Measurements from ENCODE around the gene PKP4.

Gene PKP4

GRCh38 chr2:158602027-158602426 is 145.3 kb downstream of the PKP4 start:
- Histone ChIP-seq H3K4me2 (ENCODE audit: low read depth, low read length, poor library complexity, severe bottlenecking) (no peak overlapping the region), H3K9me3 (ENCODE audit: insufficient read depth, low read length) (no peaks in the 10 kb centered on the region), H3K27ac (ENCODE audit: low read depth, low read length) (no peak overlapping the region), H3K9me2 (replicated peaks; ENCODE audit: insufficient read depth, low read length) (no peaks in the 10 kb centered on the region), H3K27me3 (ENCODE audit: low read length) (no peaks in the 10 kb centered on the region), H4K20me1 (ENCODE audit: low read depth, low read length) (0 out of 2 replicates have a peak, but pooled peaks cover 3% of the 10 kb centered on the region), H3K4me3 (ENCODE audit: insufficient read depth, low read length, poor library complexity, severe bottlenecking) (no peak overlapping the region), H3K79me2 (ENCODE audit: insufficient read depth, low read length) (no peaks in the 10 kb centered on the region), H3K9ac (ENCODE audit: low read length) (no peak overlapping the region), H3F3A (ENCODE audit: insufficient read depth) (no peaks in the 10 kb centered on the region), H3K36me3 (ENCODE audit: low read length) (no peaks in the 10 kb centered on the region), H2AFZ (ENCODE audit: low read depth, low read length, severe bottlenecking) (no peak overlapping the region)
- no peak for TF ChIP-seq EZH2phosphoT487 (conservative IDR thresholded peaks at IDR 0.05; ENCODE audit: low read length)
- TF ChIP-seq, protein P1, sequence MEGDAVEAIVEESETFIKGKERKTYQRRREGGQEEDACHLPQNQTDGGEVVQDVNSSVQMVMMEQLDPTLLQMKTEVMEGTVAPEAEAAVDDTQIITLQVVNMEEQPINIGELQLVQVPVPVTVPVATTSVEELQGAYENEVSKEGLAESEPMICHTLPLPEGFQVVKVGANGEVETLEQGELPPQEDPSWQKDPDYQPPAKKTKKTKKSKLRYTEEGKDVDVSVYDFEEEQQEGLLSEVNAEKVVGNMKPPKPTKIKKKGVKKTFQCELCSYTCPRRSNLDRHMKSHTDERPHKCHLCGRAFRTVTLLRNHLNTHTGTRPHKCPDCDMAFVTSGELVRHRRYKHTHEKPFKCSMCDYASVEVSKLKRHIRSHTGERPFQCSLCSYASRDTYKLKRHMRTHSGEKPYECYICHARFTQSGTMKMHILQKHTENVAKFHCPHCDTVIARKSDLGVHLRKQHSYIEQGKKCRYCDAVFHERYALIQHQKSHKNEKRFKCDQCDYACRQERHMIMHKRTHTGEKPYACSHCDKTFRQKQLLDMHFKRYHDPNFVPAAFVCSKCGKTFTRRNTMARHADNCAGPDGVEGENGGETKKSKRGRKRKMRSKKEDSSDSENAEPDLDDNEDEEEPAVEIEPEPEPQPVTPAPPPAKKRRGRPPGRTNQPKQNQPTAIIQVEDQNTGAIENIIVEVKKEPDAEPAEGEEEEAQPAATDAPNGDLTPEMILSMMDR (IDR thresholded peaks at IDR 0.05; ENCODE audit: insufficient read depth, low read length, poor library complexity, severe bottlenecking): no peak

DNA sequence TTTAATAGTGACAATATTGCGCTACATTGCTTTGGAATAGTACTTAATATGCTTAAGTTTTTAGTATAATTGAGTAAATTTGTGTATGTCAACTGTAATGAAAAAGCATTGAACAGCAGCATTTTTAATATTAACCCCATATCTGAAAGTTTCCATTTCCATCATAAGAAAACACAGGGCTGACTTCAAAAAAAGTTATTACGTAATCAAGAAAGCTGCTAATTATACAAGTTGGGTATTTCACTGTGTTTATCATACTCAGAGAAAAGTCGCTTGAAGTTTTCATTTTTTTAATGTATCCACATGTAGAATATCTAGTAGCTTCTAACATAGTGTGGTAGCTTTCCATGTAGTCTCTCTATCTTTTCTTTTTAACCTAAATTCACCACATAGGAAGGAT is 146.5 kb downstream of the PKP4 start:
- H4K20me1 ChIP-seq (ENCODE audit: low read depth, low read length): 0 out of 2 replicates have a peak, but pooled peaks cover 3% of the 10 kb centered on the region
- no peak overlapping the region for H3K4me2 ChIP-seq (ENCODE audit: low read depth, low read length, poor library complexity, severe bottlenecking)
- H3K27me3 ChIP-seq (ENCODE audit: low read length): no peaks in the 10 kb centered on the region
- no peak overlapping the region for H3K27ac ChIP-seq (ENCODE audit: low read depth, low read length)
- TF ChIP-seq, protein P1 (IDR thresholded peaks at IDR 0.05; ENCODE audit: insufficient read depth, low read length, poor library complexity, severe bottlenecking): no peak
- no peak for TF ChIP-seq EZH2phosphoT487 (conservative IDR thresholded peaks at IDR 0.05; ENCODE audit: low read length)
- H3K79me2 ChIP-seq (ENCODE audit: insufficient read depth, low read length): no peaks in the 10 kb centered on the region
- no peaks in the 10 kb centered on the region for H3K9me2 ChIP-seq (replicated peaks; ENCODE audit: insufficient read depth, low read length)
- H3F3A ChIP-seq (ENCODE audit: insufficient read depth): no peaks in the 10 kb centered on the region
- no peak overlapping the region for H3K9ac ChIP-seq (ENCODE audit: low read length)
- no peak overlapping the region for H2AFZ ChIP-seq (ENCODE audit: low read depth, low read length, severe bottlenecking)
- H3K36me3 ChIP-seq (ENCODE audit: low read length): no peaks in the 10 kb centered on the region
- H3K4me3 ChIP-seq (ENCODE audit: insufficient read depth, low read length, poor library complexity, severe bottlenecking): no peak overlapping the region
- H3K9me3 ChIP-seq (ENCODE audit: insufficient read depth, low read length): no peaks in the 10 kb centered on the region

DNA sequence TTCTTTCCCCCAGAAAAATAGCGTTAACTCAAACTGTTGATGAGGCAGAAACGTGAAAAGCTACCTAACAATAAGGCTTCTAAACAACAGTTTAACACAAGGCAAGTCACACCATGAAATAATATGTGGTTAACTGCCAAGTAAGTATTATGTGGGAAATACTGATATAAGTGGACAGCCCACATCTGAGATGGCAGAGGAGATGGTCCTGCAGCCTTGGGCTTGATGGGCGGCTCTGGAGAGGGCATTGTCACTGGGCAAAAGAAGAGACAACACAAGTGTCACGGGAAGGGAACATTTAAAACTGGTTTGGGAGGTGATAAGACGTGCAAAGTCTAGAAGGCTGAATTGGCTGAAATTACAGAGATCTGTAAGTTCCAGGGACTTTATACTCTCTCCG is 147.2 kb downstream of the PKP4 start:
- Histone ChIP-seq H3K36me3 (ENCODE audit: low read length) (no peaks in the 10 kb centered on the region), H3K79me2 (ENCODE audit: insufficient read depth, low read length) (no peaks in the 10 kb centered on the region), H3K4me2 (ENCODE audit: low read depth, low read length, poor library complexity, severe bottlenecking) (no peak overlapping the region), H2AFZ (ENCODE audit: low read depth, low read length, severe bottlenecking) (no peak overlapping the region), H3F3A (ENCODE audit: insufficient read depth) (no peaks in the 10 kb centered on the region), H3K27ac (ENCODE audit: low read depth, low read length) (no peak overlapping the region), H3K9me3 (ENCODE audit: insufficient read depth, low read length) (no peaks in the 10 kb centered on the region), H3K9me2 (replicated peaks; ENCODE audit: insufficient read depth, low read length) (no peaks in the 10 kb centered on the region), H4K20me1 (ENCODE audit: low read depth, low read length) (0 out of 2 replicates have a peak, but pooled peaks cover 3% of the 10 kb centered on the region), H3K27me3 (ENCODE audit: low read length) (no peaks in the 10 kb centered on the region), H3K4me3 (ENCODE audit: insufficient read depth, low read length, poor library complexity, severe bottlenecking) (no peak overlapping the region), H3K9ac (ENCODE audit: low read length) (no peak overlapping the region)
- TF ChIP-seq EZH2phosphoT487 (conservative IDR thresholded peaks at IDR 0.05; ENCODE audit: low read length): no peak
- TF ChIP-seq, protein P1 (IDR thresholded peaks at IDR 0.05; ENCODE audit: insufficient read depth, low read length, poor library complexity, severe bottlenecking): no peak
